ENCODE results near the gene SLC2A6.

The SLC2A6 gene

GRCh38 chr9:133477461-133477860, 1.4 kb downstream of the SLC2A6 start:
- DNase-seq (ENCODE audit: low read depth), result no peak

GRCh38 chr9:133476941-133477340, 2.0 kb downstream of the SLC2A6 start:
- no peak for DNase-seq (ENCODE audit: low read depth)

- DNase-seq (ENCODE audit: low read depth), result no peak
These were observed 2.6 kb downstream of the SLC2A6 start for GRCh38 chr9:133476036-133476931.

- no peak for DNase-seq (ENCODE audit: low read depth)
These were observed 3.4 kb downstream of the SLC2A6 start for GRCh38 chr9:133475292-133476012.

GRCh38 chr9:133474853-133475252, 4.0 kb downstream of the SLC2A6 start:
- no peak for DNase-seq (ENCODE audit: low read depth)

GRCh38 chr9:133474215-133474614, 4.7 kb downstream of the SLC2A6 start:
- DNase-seq (ENCODE audit: low read depth), result no peak

- no peak for DNase-seq (ENCODE audit: low read depth)
These were observed 5.2 kb downstream of the SLC2A6 start for GRCh38 chr9:133473743-133474142.

- no peak for DNase-seq (ENCODE audit: low read depth)
These were observed 6.0 kb downstream of the SLC2A6 start for GRCh38 chr9:133472753-133473378.

GRCh38 chr9:133472277-133472645, 6.6 kb downstream of the SLC2A6 start:
- no peak for DNase-seq (ENCODE audit: low read depth)

- no peak for DNase-seq (ENCODE audit: low read depth)
These were observed 7.2 kb downstream of the SLC2A6 start for GRCh38 chr9:133471551-133472276.

GRCh38 chr9:133470988-133471387, 7.9 kb downstream of the SLC2A6 start:
- DNase-seq (ENCODE audit: low read depth), result no peak

GRCh38 chr9:133470427-133470924, 8.4 kb downstream of the SLC2A6 start:
- DNase-seq (ENCODE audit: low read depth), result no peak

- no peak for DNase-seq (ENCODE audit: low read depth)
These were observed 10.0 kb downstream of the SLC2A6 start for GRCh38 chr9:133468777-133469421.

- DNase-seq (ENCODE audit: low read depth), result no peak
These were observed 10.5 kb downstream of the SLC2A6 start for GRCh38 chr9:133468374-133468773.

GRCh38 chr9:133467101-133467500, 11.8 kb downstream of the SLC2A6 start:
- no peak for DNase-seq (ENCODE audit: low read depth)

GRCh38 chr9:133465984-133466383, 12.9 kb downstream of the SLC2A6 start:
- DNase-seq (ENCODE audit: low read depth), result no peak

GRCh38 chr9:133464638-133465037, 14.3 kb downstream of the SLC2A6 start:
- DNase-seq (ENCODE audit: low read depth), result no peak

GRCh38 chr9:133463864-133464615, 14.9 kb downstream of the SLC2A6 start:
- no peak for DNase-seq (ENCODE audit: low read depth)

- DNase-seq (ENCODE audit: low read depth), result no peak
These were observed 15.6 kb downstream of the SLC2A6 start for GRCh38 chr9:133463234-133463863.

- no peak for DNase-seq (ENCODE audit: low read depth)
These were observed 16.9 kb downstream of the SLC2A6 start for GRCh38 chr9:133461975-133462374.
